K562 (cell line): Measurements from ENCODE around the gene ZNF610. TPM values are rescaled to one million over a fixed set of nuclear protein-coding genes. Genes with fewer than 3 reads are reported as not detected.

Source experiments
- ATAC-seq: fragments of 200-7000 bp; cut with Tn5 transposase; 3 replicates; pipeline ENCODE4 v1.9.1; 2020; ENCODE audit warnings: moderate library complexity
- BruUV-seq: library from RNA; stranded (reverse); fragments of 400-500 nt; replicated peaks from 2 replicates; lab custom pipeline; 2021; lab: Mats Ljungman, UMichigan
- CTCF ChIA-PET: fragments of 300-600 bp; formaldehyde crosslinking; extraction: SDS; loops from one replicate; lab custom pipeline; 2021; ENCODE audit warnings: low intra/inter-chr PET ratio; lab: Yijun Ruan, JAX
- POLR2A ChIA-PET: fragments of 300-600, 350-650 bp; sonication (Branson Sonifier 250); formaldehyde crosslinking; extraction: SDS; loops from one replicate; lab custom pipeline; 2021; ENCODE audit warnings: antibody characterized with exemption, inconsistent platforms; lab: Yijun Ruan, JAX
- DNase-seq, 4 experiments: peaks; one replicate each; pipeline versions ENCODE4 v3.0.0 to v3.0.0-alpha.2; 2011 to 2018; ENCODE audit warnings: low spot score in 3 of 4, mixed read lengths in 3 of 4; ENCODE audit errors: extremely low read depth in 1 of 4
- FAIRE-seq: peaks from 2 replicates; lab custom pipeline; 2011; peaks lifted over from hg19 to GRCh38; lab: Jason Lieb, UNC
- H2AFZ ChIP-seq: 2 replicates; pipeline ENCODE4 v1.6.0; 2011; ENCODE audit warnings: low read depth, low read length, control low read depth, inconsistent platforms
- H3K27ac ChIP-seq: fragments of 200-600 bp; 3 replicates; pipeline ENCODE4 v1.8.0; 2011; ENCODE audit warnings: low read depth, mild to moderate bottlenecking, control low read depth, inconsistent platforms, low read length, moderate library complexity, mixed read lengths; ENCODE audit errors: extremely low read depth
- H3K27me3 ChIP-seq, 2 experiments: fragments of 300-600 bp in 1 of 2; 2 replicates in 1 of 2; 3 replicates in 1 of 2; pipeline versions ENCODE4 v1.6.0 to v1.8.0; 2011; ENCODE audit warnings: inconsistent platforms in 2 of 2, low read length in 2 of 2, mild to moderate bottlenecking in 1 of 2, mixed read lengths in 1 of 2, moderate library complexity in 1 of 2; ENCODE audit not compliant: control insufficient read depth in 2 of 2, insufficient read depth in 2 of 2
- H3K36me3 ChIP-seq: fragments of 300-600 bp; 3 replicates; pipeline ENCODE4 v1.8.0; 2011; ENCODE audit warnings: mild to moderate bottlenecking, low read length, inconsistent platforms; ENCODE audit not compliant: control insufficient read depth, insufficient read depth
- H3K4me1 ChIP-seq, 2 experiments: fragments of 200-600 bp in 1 of 2; replicated peaks in 1 of 2; 2 replicates in 1 of 2; 3 replicates in 1 of 2; pipeline versions ENCODE4 v1.5.1 to v1.8.0; 2011; ENCODE audit warnings: inconsistent platforms in 2 of 2, low read length in 2 of 2, mild to moderate bottlenecking in 1 of 2, mixed read lengths in 1 of 2, moderate library complexity in 1 of 2; ENCODE audit not compliant: control insufficient read depth in 2 of 2, insufficient read depth in 2 of 2
- H3K4me2 ChIP-seq: 2 replicates; pipeline ENCODE4 v1.6.1; 2011; ENCODE audit warnings: low read length, control low read depth, inconsistent platforms, mixed read lengths; ENCODE audit not compliant: insufficient read depth
- H3K4me3 ChIP-seq: fragments of 200-600 bp; sonication (generic), shearing (Covaris generic); 2 replicates; pipeline ENCODE4 v1.5.1; 2016; ENCODE audit warnings: control low read depth, inconsistent platforms
- H3K79me2 ChIP-seq: fragments of 200-600 bp; 3 replicates; pipeline ENCODE4 v1.8.0; 2011; ENCODE audit warnings: low read length, inconsistent platforms; ENCODE audit not compliant: control insufficient read depth, insufficient read depth
- H3K9ac ChIP-seq, 2 experiments: 2 replicates each; pipeline versions ENCODE4 v1.6.0 to v1.6.1; 2011; ENCODE audit warnings: low read depth in 2 of 2, low read length in 2 of 2, control low read depth in 1 of 2, inconsistent platforms in 1 of 2, mild to moderate bottlenecking in 1 of 2, mixed read lengths in 1 of 2; ENCODE audit not compliant: insufficient read depth in 1 of 2
- H3K9me1 ChIP-seq: one replicate; pipeline ENCODE4 v1.6.0; 2011; ENCODE audit warnings: inconsistent platforms, mild to moderate bottlenecking, low read length, moderate library complexity; ENCODE audit not compliant: control insufficient read depth, insufficient read depth
- H3K9me3 ChIP-seq: replicated peaks from 2 replicates; pipeline ENCODE4 v1.5.1; 2011; ENCODE audit warnings: low read depth, low read length, inconsistent platforms; ENCODE audit not compliant: control insufficient read depth, insufficient read depth
- H4K20me1 ChIP-seq: replicated peaks from 2 replicates; pipeline ENCODE4 v1.6.1; 2011; ENCODE audit warnings: low read length, inconsistent platforms, mixed read lengths; ENCODE audit not compliant: control insufficient read depth, insufficient read depth
- CBX1 ChIP-seq: sonication (generic); IDR thresholded peaks from 2 replicates; pipeline ENCODE4 v1.6.1; 2016; ENCODE audit warnings: antibody characterized with exemption, low read depth, mild to moderate bottlenecking
- CBX3 ChIP-seq, 2 experiments: IDR thresholded peaks; 1 replicate in 1 of 2; 2 replicates in 1 of 2; pipeline ENCODE4 v1.6.1; 2012; ENCODE audit warnings: inconsistent platforms in 2 of 2, low read length in 2 of 2, borderline replicate concordance in 1 of 2, control low read depth in 1 of 2
- CBX5 ChIP-seq: IDR thresholded peaks from 2 replicates; pipeline ENCODE4 v1.6.1; 2014; ENCODE audit warnings: low read depth, borderline replicate concordance
- CHAMP1 ChIP-seq: fragments of 450-650 bp; IDR thresholded peaks from 2 replicates; pipeline ENCODE4 v1.6.1; 2016; ENCODE audit warnings: mild to moderate bottlenecking
- ETV1 ChIP-seq: fragments of 450-650 bp; conservative IDR thresholded peaks from 2 replicates; pipeline ENCODE4 v1.6.1; 2016; ENCODE audit warnings: missing genetic modification characterization, control low read depth, low read depth, missing compliant biosample characterization
- TRIM24 ChIP-seq, 2 experiments: fragments of 450-650 bp; IDR thresholded peaks; 2 replicates each; pipeline ENCODE4 v1.6.1; 2016
- TRIM28 ChIP-seq: fragments of 450-650 bp; IDR thresholded peaks from 2 replicates; pipeline ENCODE4 v1.6.1; 2017
- ZFX ChIP-seq: sonication (generic); formaldehyde crosslinking; IDR thresholded peaks from 2 replicates; pipeline ENCODE4 v1.8.0; 2022; ENCODE audit warnings: mild to moderate bottlenecking, missing genetic modification reagents, moderate library complexity
- ZNF445 ChIP-seq: fragments of 250-450 bp; sonication (Bioruptor Pico); IDR thresholded peaks from 2 replicates; pipeline ENCODE4 v1.4.0; 2020; ENCODE audit warnings: low read depth, mild to moderate bottlenecking, moderate library complexity
- ZNF764 ChIP-seq: fragments of 250-450 bp; sonication (Bioruptor Pico); IDR thresholded peaks from 2 replicates; pipeline ENCODE4 v1.4.0; 2020; ENCODE audit warnings: low read depth, mild to moderate bottlenecking, moderate library complexity
- WGBS: fragments of 100-300 bp; shearing (Covaris generic); methylation state at CpG from one replicate; pipeline ENCODE4 v1.1.6; 2016; ENCODE audit warnings: low coverage, mixed read lengths; ENCODE audit not compliant: insufficient coverage; ENCODE audit errors: missing lambda C conversion rate; 5-methylcytosine and 5-hydroxymethylcytosine counted together
- in situ Hi-C: fragments of 300-500 bp; cut with MboI; formaldehyde crosslinking; loops from 4 replicates; pipeline ENCODE4 v1.15.0; 2018; ENCODE audit warnings: inconsistent platforms, mixed read lengths
- intact Hi-C: fragments of 100-400 bp; cut with micrococcal nuclease; formaldehyde crosslinking; loops from 2 replicates; pipeline ENCODE4 v1.14.2; 2022
- polyA plus RNA-seq, 8 experiments: library from polyadenylated mRNA; depleted of rRNA in 4 of 8; stranded (reverse) in 5 of 8; unstranded in 3 of 8; fragments of >200 nt; fragmentation: Nextera tagmentation in 2 of 8; fragmentation: Illumina TruSeq in 1 of 8; extraction: Ambion mirVana in 2 of 8; extraction: Trizol in 1 of 8; gene quantifications; 2 replicates each; pipeline versions ENCODE4 v1.2.1 to v1.2.3, GENCODE V29; 2011 to 2014; ENCODE audit warnings: inconsistent platforms in 1 of 8, missing spikeins in 1 of 8
- total RNA-seq, 7 experiments: library from RNA; depleted of rRNA in 6 of 7; stranded (reverse); fragments of >200 nt in 6 of 7; fragmentation: Illumina TruSeq in 2 of 7; extraction: Trizol in 2 of 7; gene quantifications; 2 replicates each; pipeline versions ENCODE4 v1.2.1 to v1.2.3, GENCODE V29; 2011 to 2021; ENCODE audit warnings: low replicate concordance in 1 of 7
- TF ChIP-seq, protein P1 (sequence below): sonication (generic); formaldehyde crosslinking; IDR thresholded peaks from 2 replicates; pipeline ENCODE4 v1.8.0; 2022; ENCODE audit warnings: mild to moderate bottlenecking, missing genetic modification reagents
- TF ChIP-seq, protein P2 (sequence below): fragments of 450-650 bp; IDR thresholded peaks from 2 replicates; pipeline ENCODE4 v1.6.1; 2018; ENCODE audit warnings: mild to moderate bottlenecking, low read depth; ENCODE audit not compliant: partially characterized antibody

The ZNF610 gene
- total and polyA plus RNA-seq, 9 of the 15 experiments (the other 6 are each of a cell fraction or from before 2014, with no cell fraction given) = not detected

DNA sequence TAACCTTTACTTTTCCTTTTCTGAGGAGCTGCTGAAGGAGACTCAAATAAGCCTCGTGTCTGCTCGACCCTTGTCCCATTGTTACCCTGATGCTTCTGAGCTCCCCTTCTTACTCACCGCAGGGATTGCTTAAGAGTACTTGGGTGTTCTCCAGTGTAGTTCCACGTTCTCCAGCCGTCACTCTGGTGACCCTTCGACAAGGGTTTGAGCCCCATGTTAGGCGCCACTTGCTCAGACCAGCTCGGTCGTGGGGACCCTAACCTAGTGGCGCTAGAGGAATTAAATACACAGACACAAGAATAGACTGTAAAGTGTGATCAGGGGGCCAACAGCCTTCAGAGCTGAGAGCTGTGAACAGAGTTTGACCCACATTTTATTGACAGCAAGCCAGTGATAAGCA is 28.8 kb upstream of the ZNF610 start:
- CTCF ChIA-PET = no interaction called here
- no peak for FAIRE-seq
- ATAC-seq = no peak
- DNase-seq = peak in 1 of 4 experiments; percentile 47
- no peak overlapping the region for H2AFZ ChIP-seq
- no TSS peak for BruUV-seq
- H3K79me2 ChIP-seq = no peaks in the 10 kb centered on the region
- no peak overlapping the region for H3K9ac ChIP-seq
- POLR2A ChIA-PET = interaction anchor here (1.0 kb wide), 1 partner anchor 12 kb away, joined by 3 read pairs; no protein-coding TSS in a partner anchor
- H3K4me2 ChIP-seq = no peak overlapping the region
- intact Hi-C loops = no loop called here
- WGBS = 98% methylated on average over 10 of the region's 10 CpGs
- no peaks in the 10 kb centered on the region for H3K4me1 ChIP-seq
- no peaks in the 10 kb centered on the region for H3K9me1 ChIP-seq
- H3K27ac ChIP-seq = no peak overlapping the region
- in situ Hi-C loops = no loop called here
- no peaks in the 10 kb centered on the region for H4K20me1 ChIP-seq
- H3K36me3 ChIP-seq = peaks cover 74% of the 10 kb centered on the region
- H3K4me3 ChIP-seq = no peak overlapping the region
- no peaks in the 10 kb centered on the region for H3K27me3 ChIP-seq
- H3K9me3 ChIP-seq = peaks cover 36% of the 10 kb centered on the region
- TF ChIP-seq ZNF764 (CRISPR knock-in tag) = no peak
- TF ChIP-seq ETV1 (tag) = no peak
- TF ChIP-seq CBX1 = peak; percentile 89; the same call in 1 of the 2 replicates
- peak; percentile 56; the same call in 1 of the 2 replicates for TF ChIP-seq CHAMP1
- TF ChIP-seq, protein P1, sequence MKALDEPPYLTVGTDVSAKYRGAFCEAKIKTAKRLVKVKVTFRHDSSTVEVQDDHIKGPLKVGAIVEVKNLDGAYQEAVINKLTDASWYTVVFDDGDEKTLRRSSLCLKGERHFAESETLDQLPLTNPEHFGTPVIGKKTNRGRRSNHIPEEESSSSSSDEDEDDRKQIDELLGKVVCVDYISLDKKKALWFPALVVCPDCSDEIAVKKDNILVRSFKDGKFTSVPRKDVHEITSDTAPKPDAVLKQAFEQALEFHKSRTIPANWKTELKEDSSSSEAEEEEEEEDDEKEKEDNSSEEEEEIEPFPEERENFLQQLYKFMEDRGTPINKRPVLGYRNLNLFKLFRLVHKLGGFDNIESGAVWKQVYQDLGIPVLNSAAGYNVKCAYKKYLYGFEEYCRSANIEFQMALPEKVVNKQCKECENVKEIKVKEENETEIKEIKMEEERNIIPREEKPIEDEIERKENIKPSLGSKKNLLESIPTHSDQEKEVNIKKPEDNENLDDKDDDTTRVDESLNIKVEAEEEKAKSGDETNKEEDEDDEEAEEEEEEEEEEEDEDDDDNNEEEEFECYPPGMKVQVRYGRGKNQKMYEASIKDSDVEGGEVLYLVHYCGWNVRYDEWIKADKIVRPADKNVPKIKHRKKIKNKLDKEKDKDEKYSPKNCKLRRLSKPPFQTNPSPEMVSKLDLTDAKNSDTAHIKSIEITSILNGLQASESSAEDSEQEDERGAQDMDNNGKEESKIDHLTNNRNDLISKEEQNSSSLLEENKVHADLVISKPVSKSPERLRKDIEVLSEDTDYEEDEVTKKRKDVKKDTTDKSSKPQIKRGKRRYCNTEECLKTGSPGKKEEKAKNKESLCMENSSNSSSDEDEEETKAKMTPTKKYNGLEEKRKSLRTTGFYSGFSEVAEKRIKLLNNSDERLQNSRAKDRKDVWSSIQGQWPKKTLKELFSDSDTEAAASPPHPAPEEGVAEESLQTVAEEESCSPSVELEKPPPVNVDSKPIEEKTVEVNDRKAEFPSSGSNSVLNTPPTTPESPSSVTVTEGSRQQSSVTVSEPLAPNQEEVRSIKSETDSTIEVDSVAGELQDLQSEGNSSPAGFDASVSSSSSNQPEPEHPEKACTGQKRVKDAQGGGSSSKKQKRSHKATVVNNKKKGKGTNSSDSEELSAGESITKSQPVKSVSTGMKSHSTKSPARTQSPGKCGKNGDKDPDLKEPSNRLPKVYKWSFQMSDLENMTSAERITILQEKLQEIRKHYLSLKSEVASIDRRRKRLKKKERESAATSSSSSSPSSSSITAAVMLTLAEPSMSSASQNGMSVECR (CRISPR knock-in tag) = no peak
- peak; percentile 93 for TF ChIP-seq TRIM28
- TF ChIP-seq TRIM24 (IDR thresholded peaks at IDR 0.05) = peak in 1 of 2 experiments; percentile 55; a peak in 1 of 4 replicates
- no peak for TF ChIP-seq ZFX
- TF ChIP-seq ZNF445 = peak; percentile 79; the same call in 1 of the 2 replicates
- TF ChIP-seq CBX5 = peak; percentile 85
- TF ChIP-seq, protein P2, sequence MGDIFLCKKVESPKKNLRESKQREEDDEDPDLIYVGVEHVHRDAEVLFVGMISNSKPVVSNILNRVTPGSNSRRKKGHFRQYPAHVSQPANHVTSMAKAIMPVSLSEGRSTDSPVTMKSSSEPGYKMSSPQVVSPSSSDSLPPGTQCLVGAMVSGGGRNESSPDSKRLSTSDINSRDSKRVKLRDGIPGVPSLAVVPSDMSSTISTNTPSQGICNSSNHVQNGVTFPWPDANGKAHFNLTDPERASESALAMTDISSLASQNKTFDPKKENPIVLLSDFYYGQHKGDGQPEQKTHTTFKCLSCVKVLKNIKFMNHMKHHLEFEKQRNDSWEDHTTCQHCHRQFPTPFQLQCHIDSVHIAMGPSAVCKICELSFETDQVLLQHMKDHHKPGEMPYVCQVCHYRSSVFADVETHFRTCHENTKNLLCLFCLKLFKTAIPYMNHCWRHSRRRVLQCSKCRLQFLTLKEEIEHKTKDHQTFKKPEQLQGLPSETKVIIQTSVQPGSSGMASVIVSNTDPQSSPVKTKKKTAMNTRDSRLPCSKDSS = peak; percentile 68
- TF ChIP-seq CBX3 (IDR thresholded peaks at IDR 0.05; ENCODE audit: borderline replicate concordance in 1 of 2, low read length in 2 of 2) = peak; percentile 76 to 92
